ENCODE measurements around the gene KIAA0513.

DNA sequence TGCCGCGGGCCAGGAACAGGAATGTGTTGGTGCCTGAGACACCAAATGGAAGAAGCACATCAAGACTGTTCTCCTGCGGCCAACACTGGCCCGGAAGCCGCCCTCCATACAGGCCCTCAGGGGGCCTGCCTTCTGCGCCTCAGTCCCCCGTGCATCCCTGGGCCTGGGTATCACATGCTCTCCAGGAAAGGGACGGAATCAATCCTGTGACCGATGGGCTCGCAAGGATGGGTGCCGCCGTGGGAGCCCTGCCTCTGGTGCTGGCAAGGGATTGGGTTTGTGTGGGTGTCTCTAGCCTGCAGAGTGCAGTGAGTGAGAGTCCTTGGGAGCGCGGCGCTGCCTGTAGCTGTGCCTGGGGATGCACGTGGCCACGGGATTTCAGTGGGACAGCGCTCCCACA lies 65.3 kb downstream of the KIAA0513 start:
- TF ChIP-seq, protein P1, sequence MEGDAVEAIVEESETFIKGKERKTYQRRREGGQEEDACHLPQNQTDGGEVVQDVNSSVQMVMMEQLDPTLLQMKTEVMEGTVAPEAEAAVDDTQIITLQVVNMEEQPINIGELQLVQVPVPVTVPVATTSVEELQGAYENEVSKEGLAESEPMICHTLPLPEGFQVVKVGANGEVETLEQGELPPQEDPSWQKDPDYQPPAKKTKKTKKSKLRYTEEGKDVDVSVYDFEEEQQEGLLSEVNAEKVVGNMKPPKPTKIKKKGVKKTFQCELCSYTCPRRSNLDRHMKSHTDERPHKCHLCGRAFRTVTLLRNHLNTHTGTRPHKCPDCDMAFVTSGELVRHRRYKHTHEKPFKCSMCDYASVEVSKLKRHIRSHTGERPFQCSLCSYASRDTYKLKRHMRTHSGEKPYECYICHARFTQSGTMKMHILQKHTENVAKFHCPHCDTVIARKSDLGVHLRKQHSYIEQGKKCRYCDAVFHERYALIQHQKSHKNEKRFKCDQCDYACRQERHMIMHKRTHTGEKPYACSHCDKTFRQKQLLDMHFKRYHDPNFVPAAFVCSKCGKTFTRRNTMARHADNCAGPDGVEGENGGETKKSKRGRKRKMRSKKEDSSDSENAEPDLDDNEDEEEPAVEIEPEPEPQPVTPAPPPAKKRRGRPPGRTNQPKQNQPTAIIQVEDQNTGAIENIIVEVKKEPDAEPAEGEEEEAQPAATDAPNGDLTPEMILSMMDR (IDR thresholded peaks at IDR 0.05) = no peak
- no peak for TF ChIP-seq POLR2A (IDR thresholded peaks at IDR 0.05)

All from heart left ventricle (tissue), 13 donors.